Breast epithelium (tissue), 4 donors: ENCODE data around the gene ZBTB40. TPM values are rescaled to one million over a fixed set of nuclear protein-coding genes. Genes with fewer than 3 reads are reported as not detected.

Experiments used
- DNase-seq, 2 donors: peaks; one replicate each; pipeline ENCODE4 v3.0.0-alpha.2; 2019; ENCODE audit warnings: low spot score in 2 of 2
- H3K27ac ChIP-seq, 2 donors: fragments of 200-600 bp; sonication (generic) in 1 of 2; one replicate each; pipeline ENCODE4 v1.5.1; 2016 to 2019; ENCODE audit warnings: mild to moderate bottlenecking in 1 of 2
- H3K27me3 ChIP-seq, 2 donors: fragments of 200-600 bp; sonication (generic) in 1 of 2; one replicate each; pipeline versions ENCODE4 v1.5.1 to v1.6.0; 2017 to 2019; ENCODE audit warnings: control low read depth in 1 of 2, mild to moderate bottlenecking in 1 of 2
- H3K36me3 ChIP-seq: fragments of 200-600 bp; one replicate; pipeline ENCODE4 v1.5.1; 2019
- H3K4me1 ChIP-seq, 2 donors: fragments of 200-600 bp; sonication (generic); one replicate each; pipeline ENCODE4 v1.5.1; 2016 to 2019; ENCODE audit warnings: control low read depth in 1 of 2
- H3K4me3 ChIP-seq, 3 donors: fragments of 200-600 bp; sonication (generic); 1 replicate in 2 of 3; 2 replicates in 1 of 3; pipeline ENCODE4 v1.5.1; 2016 to 2019; ENCODE audit warnings: mild to moderate bottlenecking in 3 of 3, moderate library complexity in 2 of 3
- H3K9me3 ChIP-seq, 2 donors: fragments of 200-600 bp; sonication (generic) in 1 of 2; one replicate each; pipeline ENCODE4 v1.5.1; 2016 to 2019; ENCODE audit warnings: control low read depth in 1 of 2
- CTCF ChIP-seq, 3 donors: fragments of 450-650 bp; IDR thresholded peaks; one replicate each; pipeline ENCODE4 v1.5.1; 2016 to 2017; ENCODE audit warnings: antibody characterized with exemption in 3 of 3, mild to moderate bottlenecking in 3 of 3, moderate library complexity in 3 of 3
- POLR2A ChIP-seq: fragments of 450-650 bp; IDR thresholded peaks from one replicate; pipeline ENCODE4 v1.6.1; 2016; ENCODE audit warnings: antibody characterized with exemption, mild to moderate bottlenecking, moderate library complexity
- POLR2AphosphoS5 ChIP-seq, 3 donors: sonication (generic); formaldehyde crosslinking; IDR thresholded peaks; one replicate each; pipeline ENCODE4 v1.6.1; 2017; ENCODE audit warnings: antibody characterized with exemption in 3 of 3
- intact Hi-C: fragments of 100-400 bp; cut with DNase I; formaldehyde crosslinking; loops from one replicate; pipeline ENCODE4 v1.15.1; 2023; ENCODE audit warnings: low total_unique reads
- total RNA-seq, 3 donors: library from RNA; depleted of rRNA; stranded (reverse); fragments of >200 nt; gene quantifications; one replicate each; pipeline ENCODE4 v1.1.0, GENCODE V29; 2016

The ZBTB40 gene
- total RNA-seq, 3 donors from 2014 or later: 15.7 to 24.6 (median 22.0) TPM

- Histone ChIP-seq H3K4me3 (no peak overlapping the region), H3K9me3 (no peaks in the 10 kb centered on the region), H3K27me3 (no peaks in the 10 kb centered on the region), H3K27ac (no peak overlapping the region), H3K36me3 (no peaks in the 10 kb centered on the region), H3K4me1 (no peaks in the 10 kb centered on the region)
- no peak for TF ChIP-seq POLR2AphosphoS5 (IDR thresholded peaks at IDR 0.05)
- intact Hi-C loops: no loop called here
- no peak for DNase-seq
These were observed 42.5 kb downstream of the ZBTB40 start for GRCh38 chr1:22494144-22494543.

GRCh38 chr1:22494943-22495579 lies 43.4 kb downstream of the ZBTB40 start:
- DNase-seq: no peak
- no peak overlapping the region for H3K4me3 ChIP-seq
- H3K9me3 ChIP-seq: no peaks in the 10 kb centered on the region
- H3K27ac ChIP-seq: peak overlapping the region in 1 of 2 donors; percentile 27
- intact Hi-C loops: no loop called here
- no peaks in the 10 kb centered on the region for H3K27me3 ChIP-seq
- no peaks in the 10 kb centered on the region for H3K4me1 ChIP-seq
- no peak for TF ChIP-seq CTCF (IDR thresholded peaks at IDR 0.05)
- no peak for TF ChIP-seq POLR2AphosphoS5 (IDR thresholded peaks at IDR 0.05)
- no peak for TF ChIP-seq POLR2A
- no peaks in the 10 kb centered on the region for H3K36me3 ChIP-seq

GRCh38 chr1:22496536-22497160 lies 45.0 kb downstream of the ZBTB40 start:
- intact Hi-C loops: no loop called here

GRCh38 chr1:22498463-22498862 lies 46.8 kb downstream of the ZBTB40 start:
- Histone ChIP-seq H3K9me3 (no peaks in the 10 kb centered on the region), H3K27ac (no peak overlapping the region), H3K4me3 (no peak overlapping the region), H3K27me3 (no peaks in the 10 kb centered on the region), H3K4me1 (no peaks in the 10 kb centered on the region), H3K36me3 (no peaks in the 10 kb centered on the region)
- no peak for TF ChIP-seq POLR2A
- no peak for TF ChIP-seq POLR2AphosphoS5 (IDR thresholded peaks at IDR 0.05)
- no peak for TF ChIP-seq CTCF (IDR thresholded peaks at IDR 0.05)
- intact Hi-C loops: no loop called here
- DNase-seq: no peak

More at GRCh38 chr1:22496536-22497160, 45.0 kb downstream of the ZBTB40 start:
- no peaks in the 10 kb centered on the region for H3K36me3 ChIP-seq
- no peaks in the 10 kb centered on the region for H3K27me3 ChIP-seq
- TF ChIP-seq CTCF (IDR thresholded peaks at IDR 0.05): no peak
- no peak for TF ChIP-seq POLR2A
- TF ChIP-seq POLR2AphosphoS5 (IDR thresholded peaks at IDR 0.05): no peak
- no peaks in the 10 kb centered on the region for H3K4me1 ChIP-seq
- H3K9me3 ChIP-seq: no peaks in the 10 kb centered on the region
- DNase-seq: no peak
- H3K27ac ChIP-seq: no peak overlapping the region
- H3K4me3 ChIP-seq: no peak overlapping the region

- Histone ChIP-seq H3K27me3 (no peaks in the 10 kb centered on the region), H3K4me1 (no peaks in the 10 kb centered on the region), H3K27ac (no peak overlapping the region), H3K36me3 (no peaks in the 10 kb centered on the region), H3K4me3 (no peak overlapping the region), H3K9me3 (no peaks in the 10 kb centered on the region)
- DNase-seq: no peak
- intact Hi-C loops: no loop called here
- no peak for TF ChIP-seq POLR2A
- TF ChIP-seq POLR2AphosphoS5 (IDR thresholded peaks at IDR 0.05): no peak
- TF ChIP-seq CTCF (IDR thresholded peaks at IDR 0.05): no peak
These were observed 48.4 kb downstream of the ZBTB40 start for GRCh38 chr1:22500058-22500457.
